HG03439 (cell line): ENCODE measurements around the gene MID2.
"Not testable (repeated sequence)": the region's sequence is repeated elsewhere in the genome, so short reads cannot be mapped to it uniquely, and the experiment has no call there.

Source experiments
- ATAC-seq: cut with Tn5 transposase; IDR thresholded peaks from one replicate; pipeline ENCODE4 v1.9.1; 2021; ENCODE audit warnings: mild to moderate bottlenecking, moderate library complexity; ENCODE audit not compliant: unreplicated experiment

MID2 gene

DNA sequence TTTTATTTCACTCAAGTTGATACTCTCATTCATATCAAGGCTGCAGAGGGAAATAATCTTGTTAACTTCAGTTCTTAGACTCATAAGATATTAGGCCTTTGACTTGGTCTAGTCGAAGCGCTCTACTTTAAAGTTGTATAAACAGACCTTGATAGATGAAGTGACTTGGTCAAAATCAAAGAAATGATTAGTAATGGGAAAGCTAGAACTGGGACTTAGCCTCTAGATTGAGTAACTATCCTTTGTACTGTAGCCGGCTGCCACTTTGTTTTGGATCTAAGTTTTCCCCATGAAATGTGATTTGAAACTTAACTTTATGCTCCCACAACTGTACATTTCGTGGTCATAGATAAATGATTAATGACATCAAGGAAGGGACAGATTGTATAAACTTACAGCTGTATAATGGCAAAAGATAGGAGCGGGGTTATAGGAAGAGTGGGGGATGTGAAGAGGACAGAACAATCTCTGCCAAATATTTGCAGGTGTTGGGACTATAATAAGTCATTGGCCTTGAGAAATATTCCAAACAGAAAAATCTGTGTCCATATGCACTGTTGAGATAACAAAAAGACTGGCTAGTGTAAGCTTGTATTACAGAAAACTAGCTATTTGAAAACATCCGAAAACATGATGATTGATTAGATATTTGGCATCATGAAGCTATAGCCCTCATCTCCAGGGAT, 17.2 kb downstream of the MID2 start:
- no peak for ATAC-seq

GRCh38 chrX:107845625-107846024, 20.0 kb downstream of the MID2 start:
- ATAC-seq, result no peak

- ATAC-seq, result no peak
Observed at GRCh38 chrX:107848591-107848990, 22.9 kb downstream of the MID2 start.

- no peak for ATAC-seq
Observed at GRCh38 chrX:107849747-107850421, 24.2 kb downstream of the MID2 start.

DNA sequence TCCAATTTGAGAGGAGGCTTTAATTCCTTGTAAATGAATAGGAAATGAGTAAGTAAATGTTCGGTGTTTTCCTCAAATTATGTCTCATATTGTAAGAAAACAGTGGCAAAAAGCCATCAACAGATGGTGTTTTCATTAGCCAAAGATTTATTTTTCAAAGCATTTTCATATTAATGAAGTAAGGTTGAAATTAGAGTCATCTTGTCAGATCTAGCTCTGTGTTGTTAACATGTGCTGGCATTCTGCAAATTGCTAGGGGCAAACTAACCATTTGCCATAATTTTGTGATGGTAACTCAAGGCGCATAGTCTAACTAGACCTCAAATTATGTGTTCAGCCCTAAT, 24.7 kb downstream of the MID2 start:
- no peak for ATAC-seq

- no peak for ATAC-seq
Observed at GRCh38 chrX:107851215-107851614, 25.5 kb downstream of the MID2 start.

- not testable (repeated sequence) for ATAC-seq
Observed at GRCh38 chrX:107851665-107852064, 26.0 kb downstream of the MID2 start.

DNA sequence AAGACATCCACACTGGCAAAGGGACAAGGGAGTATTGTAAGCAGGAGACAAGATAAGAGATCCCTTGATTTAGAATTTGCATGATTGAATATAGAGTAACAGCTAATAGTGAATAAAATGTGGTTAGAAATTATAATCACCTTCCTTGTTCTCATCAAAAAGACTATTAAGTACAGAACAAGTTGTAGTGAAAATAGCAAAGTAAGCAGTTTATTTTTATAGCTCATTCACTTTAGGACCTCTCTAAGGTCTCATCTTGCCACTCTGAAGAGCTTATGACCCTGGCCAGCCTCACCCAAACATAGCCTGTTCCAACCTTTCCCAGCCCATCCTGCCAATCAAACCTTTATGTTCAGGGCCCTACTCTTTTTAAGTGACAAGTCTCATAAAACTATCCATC, 30.6 kb downstream of the MID2 start:
- ATAC-seq, result no peak

- not testable (repeated sequence) for ATAC-seq
Observed at GRCh38 chrX:107857041-107857440, 31.4 kb downstream of the MID2 start.

- ATAC-seq, result no peak
Observed at GRCh38 chrX:107857837-107858236, 32.2 kb downstream of the MID2 start.

- no peak for ATAC-seq
Observed at GRCh38 chrX:107861056-107861455, 35.4 kb downstream of the MID2 start.

- no peak for ATAC-seq
Observed at GRCh38 chrX:107871136-107871535, 45.5 kb downstream of the MID2 start.

GRCh38 chrX:107878106-107878505, 52.4 kb downstream of the MID2 start:
- no peak for ATAC-seq

DNA sequence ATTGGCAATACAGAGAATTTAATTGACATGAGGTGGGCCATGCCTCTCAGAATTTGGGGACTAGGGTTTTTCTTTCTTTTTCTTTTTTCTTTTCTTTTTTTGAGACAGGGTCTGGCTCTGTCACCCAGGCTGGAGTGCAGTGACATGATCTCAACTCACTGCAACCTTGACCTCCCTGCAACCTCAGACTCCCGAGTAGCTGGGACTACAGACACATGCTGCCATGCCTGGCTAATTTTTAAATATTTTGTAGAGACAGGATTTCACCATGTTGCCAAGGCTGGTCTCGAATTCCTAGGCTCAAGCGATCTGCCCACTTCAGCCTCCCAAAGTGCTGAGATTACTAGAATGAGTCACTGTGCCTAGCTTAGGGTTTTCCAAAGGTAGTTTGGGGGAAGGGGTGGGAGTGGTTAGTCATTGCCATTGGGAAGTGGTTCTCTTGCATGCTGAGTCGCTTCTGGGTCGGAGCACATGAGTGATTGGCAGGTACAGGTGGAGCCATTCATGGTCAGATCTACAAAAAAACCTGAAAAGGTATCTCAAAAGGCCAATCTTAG, 54.5 kb downstream of the MID2 start:
- ATAC-seq, result no peak

- ATAC-seq, result no peak
Observed at GRCh38 chrX:107894038-107894437, 68.4 kb downstream of the MID2 start.

- ATAC-seq, result no peak
Observed at GRCh38 chrX:107902721-107903120, 77.1 kb downstream of the MID2 start.

DNA sequence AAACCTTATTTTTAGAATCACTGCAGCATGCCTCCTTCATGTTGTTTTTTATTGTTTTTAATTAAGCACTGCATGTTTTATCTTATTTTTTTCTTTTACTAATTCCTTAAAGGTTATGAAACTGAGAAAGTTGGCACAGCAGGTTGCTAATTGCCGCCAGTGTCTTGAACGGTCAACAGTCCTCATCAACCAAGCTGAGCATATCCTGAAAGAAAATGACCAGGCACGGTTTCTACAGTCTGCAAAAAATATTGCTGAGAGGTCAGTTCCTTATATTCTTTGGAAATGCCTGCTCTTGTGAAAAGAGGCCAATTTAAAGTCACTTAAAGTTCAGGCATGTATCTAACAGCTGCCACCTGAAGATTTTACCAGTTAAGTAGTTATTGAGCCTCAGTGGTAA, 79.7 kb downstream of the MID2 start:
- no peak for ATAC-seq

- no peak for ATAC-seq
Observed at GRCh38 chrX:107924136-107924746, 98.6 kb downstream of the MID2 start.

GRCh38 chrX:107934262-107934661, 108.6 kb downstream of the MID2 start:
- no peak for ATAC-seq

DNA sequence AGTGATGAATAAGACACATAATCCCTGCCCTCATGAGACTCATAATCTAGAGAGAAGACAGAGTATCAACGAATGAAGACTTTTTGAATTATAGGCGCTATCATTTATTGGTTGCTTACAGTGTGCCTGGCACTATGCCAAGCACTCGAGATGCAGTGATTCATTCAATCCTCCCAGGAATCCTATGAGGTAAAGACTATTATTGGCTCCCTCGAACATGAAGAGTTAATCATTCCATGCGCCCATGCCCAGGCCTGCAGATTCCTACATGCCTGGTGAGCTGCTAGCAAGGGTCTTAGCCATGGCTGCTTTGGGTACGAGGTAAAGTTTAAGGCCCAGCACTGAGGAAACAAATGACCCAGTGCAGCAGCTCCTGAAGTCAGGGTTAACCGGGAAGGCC, 109.5 kb downstream of the MID2 start:
- no peak for ATAC-seq

DNA sequence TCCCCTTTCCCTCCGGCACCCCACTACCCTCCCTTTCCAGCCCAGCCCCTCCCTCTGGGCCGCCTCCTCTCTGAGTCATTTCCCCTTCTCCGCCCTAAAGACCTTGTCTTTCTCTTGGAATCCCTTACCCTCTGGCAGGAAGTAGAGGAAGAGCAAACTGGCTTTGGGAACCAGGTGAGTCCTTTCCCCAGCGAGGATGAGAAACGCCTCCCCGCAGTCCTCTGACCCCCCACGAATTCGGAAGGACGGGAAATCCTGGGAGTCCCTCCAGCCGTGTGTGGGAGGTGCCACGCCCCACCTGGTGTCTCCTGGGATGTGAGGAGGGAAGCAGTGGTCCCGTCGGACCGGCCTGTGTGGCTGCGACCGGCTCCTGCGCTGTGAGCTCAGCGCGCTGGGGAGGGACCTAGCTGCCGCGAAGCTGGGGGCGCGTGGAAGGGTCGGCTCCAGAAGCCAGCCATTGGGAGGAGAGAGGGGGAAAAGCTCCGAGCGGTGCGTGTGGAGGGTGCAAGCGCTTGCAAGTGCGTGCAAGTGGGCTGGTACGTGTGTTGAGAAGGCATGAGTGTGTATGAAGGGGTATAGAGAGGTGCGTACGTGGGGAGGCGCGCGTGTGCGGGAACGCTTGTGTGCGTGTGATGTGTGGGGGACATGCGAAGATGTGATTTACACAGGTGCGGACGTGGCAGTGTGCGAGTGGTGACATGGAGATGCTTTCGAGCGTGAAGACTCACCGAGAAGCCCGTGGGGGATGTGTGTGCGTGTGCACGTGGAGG, 110.2 kb downstream of the MID2 start:
- no peak for ATAC-seq

- no peak for ATAC-seq
Observed at GRCh38 chrX:107936434-107936730, 110.7 kb downstream of the MID2 start.
